ENCODE data around the gene KLK12. TPM values are rescaled to one million over a fixed set of nuclear protein-coding genes. Genes with fewer than 3 reads are reported as not detected.

The KLK12 gene
- total RNA-seq, 1 donor from 2014 or later: not detected

- Mint-ChIP-seq H3K9me3 (ENCODE audit: unreplicated experiment) (peaks cover 32% of the 10 kb centered on the region), H3K27me3 (ENCODE audit: unreplicated experiment) (no peaks in the 10 kb centered on the region), H3K4me1 (ENCODE audit: unreplicated experiment) (no peaks in the 10 kb centered on the region), H3K36me3 (ENCODE audit: unreplicated experiment) (no peaks in the 10 kb centered on the region), H3K27ac (ENCODE audit: unreplicated experiment) (no peak overlapping the region), H3K4me3 (ENCODE audit: unreplicated experiment) (no peak overlapping the region)
- DNase-seq (ENCODE audit: extremely low spot score, unreplicated experiment): no peak
- TF ChIP-seq CTCF (IDR thresholded peaks at IDR 0.05): no peak
Measured at GRCh38 chr19:51075998-51076397, 41.2 kb upstream of the KLK12 start.

GRCh38 chr19:51071095-51071405, 36.2 kb upstream of the KLK12 start:
- TF ChIP-seq CTCF (IDR thresholded peaks at IDR 0.05): no peak
- H3K4me1 Mint-ChIP-seq (ENCODE audit: unreplicated experiment): no peaks in the 10 kb centered on the region
- peaks cover 33% of the 10 kb centered on the region for H3K9me3 Mint-ChIP-seq (ENCODE audit: unreplicated experiment)
- no peaks in the 10 kb centered on the region for H3K36me3 Mint-ChIP-seq (ENCODE audit: unreplicated experiment)
- H3K27ac Mint-ChIP-seq (ENCODE audit: unreplicated experiment): no peak overlapping the region
- no peak overlapping the region for H3K4me3 Mint-ChIP-seq (ENCODE audit: unreplicated experiment)
- H3K27me3 Mint-ChIP-seq (ENCODE audit: unreplicated experiment): peaks cover 2% of the 10 kb centered on the region
- DNase-seq (ENCODE audit: extremely low spot score, unreplicated experiment): no peak

- no peak overlapping the region for H3K27ac Mint-ChIP-seq (ENCODE audit: unreplicated experiment)
- no peaks in the 10 kb centered on the region for H3K4me1 Mint-ChIP-seq (ENCODE audit: unreplicated experiment)
- H3K4me3 Mint-ChIP-seq (ENCODE audit: unreplicated experiment): no peak overlapping the region
- peaks cover 33% of the 10 kb centered on the region for H3K9me3 Mint-ChIP-seq (ENCODE audit: unreplicated experiment)
- peaks cover 4% of the 10 kb centered on the region for H3K27me3 Mint-ChIP-seq (ENCODE audit: unreplicated experiment)
- no peaks in the 10 kb centered on the region for H3K36me3 Mint-ChIP-seq (ENCODE audit: unreplicated experiment)
- no peak for TF ChIP-seq CTCF (IDR thresholded peaks at IDR 0.05)
- DNase-seq (ENCODE audit: extremely low spot score, unreplicated experiment): no peak
Measured at GRCh38 chr19:51070334-51071094, 35.7 kb upstream of the KLK12 start.

GRCh38 chr19:51066393-51067186, 31.8 kb upstream of the KLK12 start:
- Mint-ChIP-seq H3K27ac (ENCODE audit: unreplicated experiment) (no peak overlapping the region), H3K4me3 (ENCODE audit: unreplicated experiment) (no peak overlapping the region), H3K4me1 (ENCODE audit: unreplicated experiment) (no peaks in the 10 kb centered on the region), H3K9me3 (ENCODE audit: unreplicated experiment) (peaks cover 7% of the 10 kb centered on the region), H3K27me3 (ENCODE audit: unreplicated experiment) (peaks cover 4% of the 10 kb centered on the region), H3K36me3 (ENCODE audit: unreplicated experiment) (no peaks in the 10 kb centered on the region)
- no peak for TF ChIP-seq CTCF (IDR thresholded peaks at IDR 0.05)
- DNase-seq (ENCODE audit: extremely low spot score, unreplicated experiment): no peak

- Mint-ChIP-seq H3K27me3 (ENCODE audit: unreplicated experiment) (peaks cover 4% of the 10 kb centered on the region), H3K36me3 (ENCODE audit: unreplicated experiment) (no peaks in the 10 kb centered on the region), H3K9me3 (ENCODE audit: unreplicated experiment) (peaks cover 17% of the 10 kb centered on the region), H3K27ac (ENCODE audit: unreplicated experiment) (no peak overlapping the region), H3K4me1 (ENCODE audit: unreplicated experiment) (no peaks in the 10 kb centered on the region), H3K4me3 (ENCODE audit: unreplicated experiment) (no peak overlapping the region)
- no peak for TF ChIP-seq CTCF (IDR thresholded peaks at IDR 0.05)
- DNase-seq (ENCODE audit: extremely low spot score, unreplicated experiment): no peak
Measured at GRCh38 chr19:51065221-51065960, 30.6 kb upstream of the KLK12 start.
